ENCODE results near the gene CLDN34.

DNA sequence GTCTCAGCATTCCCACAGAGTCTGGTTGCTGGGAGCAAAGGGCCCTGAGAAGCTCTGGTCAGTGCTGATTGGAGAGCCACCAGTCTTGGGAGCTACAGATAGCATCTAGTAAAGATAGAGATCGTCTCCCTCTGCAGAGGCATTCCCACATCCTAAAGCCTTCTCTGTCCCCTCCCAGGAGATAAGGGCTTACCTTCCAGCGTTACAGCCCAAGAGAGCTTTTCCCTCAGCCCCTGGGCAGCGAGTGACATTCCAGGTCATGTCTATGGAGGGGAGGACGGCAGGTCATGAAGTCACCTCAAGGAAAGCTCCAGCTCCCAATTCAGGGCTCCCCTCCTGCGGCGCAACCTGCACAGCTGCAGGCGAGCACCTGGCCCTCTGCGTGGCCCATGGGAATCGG, 29.9 kb downstream of the CLDN34 start:
- TF ChIP-seq, protein P1, sequence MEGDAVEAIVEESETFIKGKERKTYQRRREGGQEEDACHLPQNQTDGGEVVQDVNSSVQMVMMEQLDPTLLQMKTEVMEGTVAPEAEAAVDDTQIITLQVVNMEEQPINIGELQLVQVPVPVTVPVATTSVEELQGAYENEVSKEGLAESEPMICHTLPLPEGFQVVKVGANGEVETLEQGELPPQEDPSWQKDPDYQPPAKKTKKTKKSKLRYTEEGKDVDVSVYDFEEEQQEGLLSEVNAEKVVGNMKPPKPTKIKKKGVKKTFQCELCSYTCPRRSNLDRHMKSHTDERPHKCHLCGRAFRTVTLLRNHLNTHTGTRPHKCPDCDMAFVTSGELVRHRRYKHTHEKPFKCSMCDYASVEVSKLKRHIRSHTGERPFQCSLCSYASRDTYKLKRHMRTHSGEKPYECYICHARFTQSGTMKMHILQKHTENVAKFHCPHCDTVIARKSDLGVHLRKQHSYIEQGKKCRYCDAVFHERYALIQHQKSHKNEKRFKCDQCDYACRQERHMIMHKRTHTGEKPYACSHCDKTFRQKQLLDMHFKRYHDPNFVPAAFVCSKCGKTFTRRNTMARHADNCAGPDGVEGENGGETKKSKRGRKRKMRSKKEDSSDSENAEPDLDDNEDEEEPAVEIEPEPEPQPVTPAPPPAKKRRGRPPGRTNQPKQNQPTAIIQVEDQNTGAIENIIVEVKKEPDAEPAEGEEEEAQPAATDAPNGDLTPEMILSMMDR (conservative IDR thresholded peaks at IDR 0.05; ENCODE audit: low read depth in 2 of 2): no peak
- no peak for TF ChIP-seq EZH2 (IDR thresholded peaks at IDR 0.05; ENCODE audit: low read depth, unreplicated experiment)
